ENCODE results near the gene SZRD1. TPM values are rescaled to one million over a fixed set of nuclear protein-coding genes. Genes with fewer than 3 reads are reported as not detected.

SZRD1 gene
- total RNA-seq, 1 experiment from 2014 or later = 175 TPM

GRCh38 chr1:16397120-16397519 lies 30.1 kb downstream of the SZRD1 start:
- in situ Hi-C loops (cut with HindIII; ENCODE audit: low pct_unique_long_range_greater_than_20kb, low sequenced_read_pairs) (no loop called here), intact Hi-C loops (cut with micrococcal nuclease; ENCODE audit: unreplicated experiment) (no loop called here)
- ATAC-seq (no peak), DNase-seq (ENCODE audit: low read depth, low spot score) (no peak)
- BruUV-seq (replicated peaks) = no TSS peak
- ChIA-PET POLR2A (no interaction called here), CTCF (no interaction called here)
- H3K4me1 ChIP-seq (ENCODE audit: control insufficient read depth, insufficient read depth, low read length) = peaks cover 23% of the 10 kb centered on the region
- H3K27ac ChIP-seq (ENCODE audit: low read length) = 0 out of 2 replicates have a peak overlapping the region, but pooled peaks have one; percentile 41
- no peak for TF ChIP-seq SIN3A (IDR thresholded peaks at IDR 0.05; ENCODE audit: borderline replicate concordance, insufficient read depth, low read depth, low read length)
- no peak for TF ChIP-seq TCF7L2 (IDR thresholded peaks at IDR 0.05; ENCODE audit: low read depth, low read length)
- no peak for TF ChIP-seq POLR2AphosphoS5 (IDR thresholded peaks at IDR 0.05; ENCODE audit: low read depth, low read length)
- TF ChIP-seq, protein P1, sequence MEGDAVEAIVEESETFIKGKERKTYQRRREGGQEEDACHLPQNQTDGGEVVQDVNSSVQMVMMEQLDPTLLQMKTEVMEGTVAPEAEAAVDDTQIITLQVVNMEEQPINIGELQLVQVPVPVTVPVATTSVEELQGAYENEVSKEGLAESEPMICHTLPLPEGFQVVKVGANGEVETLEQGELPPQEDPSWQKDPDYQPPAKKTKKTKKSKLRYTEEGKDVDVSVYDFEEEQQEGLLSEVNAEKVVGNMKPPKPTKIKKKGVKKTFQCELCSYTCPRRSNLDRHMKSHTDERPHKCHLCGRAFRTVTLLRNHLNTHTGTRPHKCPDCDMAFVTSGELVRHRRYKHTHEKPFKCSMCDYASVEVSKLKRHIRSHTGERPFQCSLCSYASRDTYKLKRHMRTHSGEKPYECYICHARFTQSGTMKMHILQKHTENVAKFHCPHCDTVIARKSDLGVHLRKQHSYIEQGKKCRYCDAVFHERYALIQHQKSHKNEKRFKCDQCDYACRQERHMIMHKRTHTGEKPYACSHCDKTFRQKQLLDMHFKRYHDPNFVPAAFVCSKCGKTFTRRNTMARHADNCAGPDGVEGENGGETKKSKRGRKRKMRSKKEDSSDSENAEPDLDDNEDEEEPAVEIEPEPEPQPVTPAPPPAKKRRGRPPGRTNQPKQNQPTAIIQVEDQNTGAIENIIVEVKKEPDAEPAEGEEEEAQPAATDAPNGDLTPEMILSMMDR (IDR thresholded peaks at IDR 0.05) = no peak
- TF ChIP-seq, protein P2, sequence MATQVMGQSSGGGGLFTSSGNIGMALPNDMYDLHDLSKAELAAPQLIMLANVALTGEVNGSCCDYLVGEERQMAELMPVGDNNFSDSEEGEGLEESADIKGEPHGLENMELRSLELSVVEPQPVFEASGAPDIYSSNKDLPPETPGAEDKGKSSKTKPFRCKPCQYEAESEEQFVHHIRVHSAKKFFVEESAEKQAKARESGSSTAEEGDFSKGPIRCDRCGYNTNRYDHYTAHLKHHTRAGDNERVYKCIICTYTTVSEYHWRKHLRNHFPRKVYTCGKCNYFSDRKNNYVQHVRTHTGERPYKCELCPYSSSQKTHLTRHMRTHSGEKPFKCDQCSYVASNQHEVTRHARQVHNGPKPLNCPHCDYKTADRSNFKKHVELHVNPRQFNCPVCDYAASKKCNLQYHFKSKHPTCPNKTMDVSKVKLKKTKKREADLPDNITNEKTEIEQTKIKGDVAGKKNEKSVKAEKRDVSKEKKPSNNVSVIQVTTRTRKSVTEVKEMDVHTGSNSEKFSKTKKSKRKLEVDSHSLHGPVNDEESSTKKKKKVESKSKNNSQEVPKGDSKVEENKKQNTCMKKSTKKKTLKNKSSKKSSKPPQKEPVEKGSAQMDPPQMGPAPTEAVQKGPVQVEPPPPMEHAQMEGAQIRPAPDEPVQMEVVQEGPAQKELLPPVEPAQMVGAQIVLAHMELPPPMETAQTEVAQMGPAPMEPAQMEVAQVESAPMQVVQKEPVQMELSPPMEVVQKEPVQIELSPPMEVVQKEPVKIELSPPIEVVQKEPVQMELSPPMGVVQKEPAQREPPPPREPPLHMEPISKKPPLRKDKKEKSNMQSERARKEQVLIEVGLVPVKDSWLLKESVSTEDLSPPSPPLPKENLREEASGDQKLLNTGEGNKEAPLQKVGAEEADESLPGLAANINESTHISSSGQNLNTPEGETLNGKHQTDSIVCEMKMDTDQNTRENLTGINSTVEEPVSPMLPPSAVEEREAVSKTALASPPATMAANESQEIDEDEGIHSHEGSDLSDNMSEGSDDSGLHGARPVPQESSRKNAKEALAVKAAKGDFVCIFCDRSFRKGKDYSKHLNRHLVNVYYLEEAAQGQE (IDR thresholded peaks at IDR 0.05; ENCODE audit: insufficient read depth in 1 of 2, low read depth in 2 of 2, low read length in 1 of 2) = no peak
- no peaks in the 10 kb centered on the region for H3K9me3 ChIP-seq (ENCODE audit: control insufficient read depth, insufficient read depth, low read depth, low read length)
- H3K27me3 ChIP-seq (ENCODE audit: control insufficient read depth, insufficient read depth, low read length) = no peaks in the 10 kb centered on the region
- H3K36me3 ChIP-seq (ENCODE audit: control insufficient read depth, insufficient read depth, low read length) = no peaks in the 10 kb centered on the region
- H3K4me3 ChIP-seq (ENCODE audit: low read depth in 2 of 2, low read length in 2 of 2) = no peak overlapping the region

DNA sequence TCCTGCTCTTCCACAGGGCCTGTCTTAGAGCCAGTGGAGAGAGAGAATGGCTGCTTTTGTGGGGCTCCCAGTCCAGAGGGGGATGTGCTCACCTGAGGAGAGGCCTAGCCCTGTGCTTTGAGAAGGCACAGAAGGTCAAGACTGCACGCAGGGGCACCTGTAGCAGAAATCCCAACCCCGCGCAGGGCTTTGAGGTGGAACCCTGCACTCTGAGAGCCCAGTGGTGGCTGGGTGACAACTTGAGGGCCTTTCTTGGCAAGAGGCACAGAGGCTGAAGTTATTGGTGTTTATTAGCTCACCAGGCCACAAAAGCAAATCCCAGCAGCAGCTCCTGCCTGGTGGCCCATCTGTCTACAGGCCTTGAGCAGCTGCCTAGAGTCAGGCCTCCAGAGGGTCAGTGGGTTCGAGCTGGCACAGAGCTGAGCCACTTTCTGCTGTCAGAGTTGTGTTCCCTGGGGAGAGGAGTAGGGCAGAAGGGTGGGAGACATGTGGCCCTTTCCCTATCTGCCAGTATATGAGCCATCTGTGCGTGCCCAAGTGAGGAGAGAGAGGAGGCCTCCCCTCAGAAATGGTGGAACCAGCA lies 31.4 kb downstream of the SZRD1 start:
- Histone ChIP-seq H3K4me3 (ENCODE audit: low read depth in 2 of 2, low read length in 2 of 2) (no peak overlapping the region), H3K4me1 (ENCODE audit: control insufficient read depth, insufficient read depth, low read length) (peaks cover 12% of the 10 kb centered on the region), H3K36me3 (ENCODE audit: control insufficient read depth, insufficient read depth, low read length) (no peaks in the 10 kb centered on the region), H3K27ac (ENCODE audit: low read length) (no peak overlapping the region; the same call in 1 of the 2 replicates), H3K9me3 (ENCODE audit: control insufficient read depth, insufficient read depth, low read depth, low read length) (no peaks in the 10 kb centered on the region), H3K27me3 (ENCODE audit: control insufficient read depth, insufficient read depth, low read length) (no peaks in the 10 kb centered on the region)
- POLR2A ChIA-PET = no interaction called here
- in situ Hi-C loops (cut with HindIII; ENCODE audit: low pct_unique_long_range_greater_than_20kb, low sequenced_read_pairs) (no loop called here), intact Hi-C loops (cut with micrococcal nuclease; ENCODE audit: unreplicated experiment) (no loop called here)
- BruUV-seq (replicated peaks) = no TSS peak
- CTCF ChIA-PET = no interaction called here
- DNase-seq (ENCODE audit: low read depth, low spot score) (no peak), ATAC-seq (no peak)
- TF ChIP-seq POLR2AphosphoS5 (IDR thresholded peaks at IDR 0.05; ENCODE audit: low read depth, low read length) (no peak), SIN3A (IDR thresholded peaks at IDR 0.05; ENCODE audit: borderline replicate concordance, insufficient read depth, low read depth, low read length) (no peak), TCF7L2 (IDR thresholded peaks at IDR 0.05; ENCODE audit: low read depth, low read length) (no peak)
- TF ChIP-seq, protein P2 (IDR thresholded peaks at IDR 0.05; ENCODE audit: insufficient read depth in 1 of 2, low read depth in 2 of 2, low read length in 1 of 2) = no peak
- TF ChIP-seq, protein P1 (IDR thresholded peaks at IDR 0.05) = no peak

Measured in Panc1 (cell line).